HG02678 (cell line): Measurements from ENCODE around the gene FGFR1OP2.
"Not testable (repeated sequence)": the region's sequence is repeated elsewhere in the genome, so short reads cannot be mapped to it uniquely, and the experiment has no call there.

ENCODE experiments used
- ATAC-seq: cut with Tn5 transposase; IDR thresholded peaks from one replicate; pipeline ENCODE4 v1.9.1; 2021; ENCODE audit warnings: mild to moderate bottlenecking, moderate library complexity; ENCODE audit not compliant: unreplicated experiment

Gene FGFR1OP2

GRCh38 chr12:26937863-26938700 is at the start of gene FGFR1OP2, which contains the start of gene INTS13:
Gene FGFR1OP2 (plus strand): TSS chr12:26938470. CDS start chr12:26954159, 15,689 bp downstream.
Gene INTS13 (minus strand): TSS chr12:26937981. CDS start chr12:26936803, 1,178 bp downstream.
- peak; percentile 86 for ATAC-seq

GRCh38 chr12:26890784-26891183 is 47.5 kb upstream of the FGFR1OP2 start:
- ATAC-seq: no peak

- no peak for ATAC-seq
These were observed 46.6 kb upstream of the FGFR1OP2 start for GRCh38 chr12:26891704-26892103.

- ATAC-seq: no peak
These were observed 42.6 kb upstream of the FGFR1OP2 start for GRCh38 chr12:26895672-26896071.

- no peak for ATAC-seq
These were observed 41.4 kb upstream of the FGFR1OP2 start for GRCh38 chr12:26896913-26897312.

- not testable (repeated sequence) for ATAC-seq
These were observed 34.9 kb upstream of the FGFR1OP2 start for GRCh38 chr12:26903396-26903795.

GRCh38 chr12:26906024-26906423 is 32.2 kb upstream of the FGFR1OP2 start:
- ATAC-seq: no peak

GRCh38 chr12:26906704-26907103 is 31.6 kb upstream of the FGFR1OP2 start:
- ATAC-seq: no peak

GRCh38 chr12:26918321-26919215 is 19.7 kb upstream of the FGFR1OP2 start:
- no peak for ATAC-seq

- no peak for ATAC-seq
These were observed 19.1 kb upstream of the FGFR1OP2 start for GRCh38 chr12:26919216-26919555.

- no peak for ATAC-seq
These were observed 16.4 kb upstream of the FGFR1OP2 start for GRCh38 chr12:26921886-26922285.

- ATAC-seq: no peak
These were observed 9.6 kb upstream of the FGFR1OP2 start for GRCh38 chr12:26928661-26929060.

- no peak for ATAC-seq
These were observed 8.7 kb upstream of the FGFR1OP2 start for GRCh38 chr12:26929590-26929989.

GRCh38 chr12:26935636-26936378 is 2.5 kb upstream of the FGFR1OP2 start:
- no peak for ATAC-seq

GRCh38 chr12:26936559-26937442 is 1.5 kb upstream of the FGFR1OP2 start:
- ATAC-seq: no peak

GRCh38 chr12:26937443-26937862 is 817 bp upstream of the FGFR1OP2 start:
- no peak for ATAC-seq

- peak; percentile 9 for ATAC-seq
These were observed 412 bp downstream of the FGFR1OP2 start for GRCh38 chr12:26938701-26939062.

GRCh38 chr12:26939192-26939832 is 1.0 kb downstream of the FGFR1OP2 start:
- no peak for ATAC-seq

GRCh38 chr12:26939953-26940352 is 1.7 kb downstream of the FGFR1OP2 start:
- ATAC-seq: no peak
